ENCODE measurements around the gene ATP1B1. TPM values are rescaled to one million over a fixed set of nuclear protein-coding genes. Genes with fewer than 3 reads are reported as not detected.

ATP1B1 gene
- total and polyA plus RNA-seq, 2 of the 13 experiments (the other 11 are each of a cell fraction or from before 2014, with no cell fraction given) = 134 to 135 TPM

DNA sequence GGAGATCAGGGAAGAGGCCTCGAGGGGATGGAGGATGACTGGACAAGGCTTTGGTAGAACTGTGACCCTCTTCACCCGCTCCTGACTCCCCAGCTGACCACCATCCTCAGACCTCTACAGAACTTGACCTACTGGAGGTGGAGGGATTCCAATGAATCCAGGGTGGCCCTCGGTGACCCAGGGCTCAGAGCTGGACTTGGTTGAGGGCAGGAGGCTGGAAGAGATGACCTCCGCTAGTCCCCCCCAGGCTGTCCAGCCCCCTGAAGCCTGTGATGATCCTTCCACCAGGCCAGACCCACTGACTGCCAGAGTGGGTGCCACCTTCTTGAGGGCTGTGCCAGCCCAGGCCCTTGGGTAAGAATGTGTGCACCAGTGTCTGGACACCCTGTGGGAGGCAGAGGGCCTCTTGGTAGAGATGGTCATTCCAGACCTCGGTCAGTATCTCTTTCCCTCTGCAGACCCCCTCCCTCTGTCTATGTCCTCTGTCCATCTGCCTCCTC, 44.9 kb downstream of the ATP1B1 start:
- no peak overlapping the region for H3K4me2 ChIP-seq (ENCODE audit: low read depth, low read length)
- H4K20me1 ChIP-seq (ENCODE audit: insufficient read depth, low read length) = no peaks in the 10 kb centered on the region
- H2AFZ ChIP-seq (ENCODE audit: low read length) = no peak overlapping the region
- WGBS (ENCODE audit: low lambda C conversion rate) = 100% methylated on average over 3 of the region's 5 CpGs
- H3K36me3 ChIP-seq (replicated peaks in 1 of 2; ENCODE audit: control insufficient read depth in 1 of 2, insufficient read depth in 2 of 2, low read length in 2 of 2) = no peaks in the 10 kb centered on the region
- H3K27ac ChIP-seq (ENCODE audit: extremely low read length, insufficient read depth, low read length) = no peak overlapping the region
- ATAC-seq = no peak
- no TSS peak for BruUV-seq (replicated peaks)
- ChIA-PET CTCF (ENCODE audit: low intra/inter-chr PET ratio, low total read pairs) (no interaction called here), POLR2A (interaction anchor here (2.0 kb wide), 1 partner anchor 46 kb away, joined by 8 read pairs; no protein-coding TSS in a partner anchor)
- no peak overlapping the region for H3K9ac ChIP-seq (ENCODE audit: insufficient read depth, low read depth, low read length)
- H3K9me3 ChIP-seq (ENCODE audit: low read length) = no peaks in the 10 kb centered on the region
- H3K4me3 ChIP-seq (replicated peaks in 1 of 3; ENCODE audit: insufficient read depth in 1 of 3, low read depth in 2 of 3, low read length in 3 of 3) = no peak overlapping the region
- no peak for DNase-seq (ENCODE audit: low spot score)
- H3K27me3 ChIP-seq (ENCODE audit: control insufficient read depth in 1 of 2, insufficient read depth in 2 of 2, low read length in 2 of 2) = no peaks in the 10 kb centered on the region
- in situ Hi-C loops (cut with HindIII; ENCODE audit: extremely low pct_ligation_motif_present, low pct_unique_long_range_greater_than_20kb) = no loop called here
- peaks cover 49% of the 10 kb centered on the region for H3K4me1 ChIP-seq (ENCODE audit: insufficient read depth, low read length)
- no peaks in the 10 kb centered on the region for H3K79me2 ChIP-seq (ENCODE audit: insufficient read depth, low read length)
- intact Hi-C loops (cut with micrococcal nuclease; ENCODE audit: unreplicated experiment) = no loop called here
- TF ChIP-seq ZNF792 (CRISPR knock-in tag; IDR thresholded peaks at IDR 0.05) (no peak), CBFB (CRISPR knock-in tag; IDR thresholded peaks at IDR 0.05) (no peak)
- no peak for FAIRE-seq

DNA sequence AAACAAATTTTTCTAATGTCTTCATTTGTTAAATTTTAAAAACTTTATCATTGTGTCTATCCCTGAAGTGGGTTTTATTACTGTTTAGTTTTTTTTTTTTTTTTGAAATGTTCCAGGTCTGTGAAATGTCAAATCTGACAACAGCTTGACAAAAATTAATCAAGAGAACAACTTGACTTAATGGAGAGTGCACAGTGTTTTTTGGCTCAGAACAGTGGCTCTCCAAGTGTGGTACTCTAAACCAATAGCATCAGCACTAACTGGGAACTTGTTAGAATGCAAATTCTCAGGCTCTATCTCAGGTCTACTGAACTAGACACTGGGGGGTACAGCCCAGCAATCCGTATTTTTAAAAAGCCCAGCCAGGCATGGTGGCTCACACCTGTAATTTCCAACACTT, 49.2 kb downstream of the ATP1B1 start:
- peaks cover 9% of the 10 kb centered on the region for H3K4me1 ChIP-seq (ENCODE audit: insufficient read depth, low read length)
- DNase-seq (ENCODE audit: low spot score) (no peak), ATAC-seq (no peak), FAIRE-seq (no peak)
- no peaks in the 10 kb centered on the region for H4K20me1 ChIP-seq (ENCODE audit: insufficient read depth, low read length)
- H3K27me3 ChIP-seq (ENCODE audit: control insufficient read depth in 1 of 2, insufficient read depth in 2 of 2, low read length in 2 of 2) = no peaks in the 10 kb centered on the region
- H3K4me2 ChIP-seq (ENCODE audit: low read depth, low read length) = no peak overlapping the region
- H2AFZ ChIP-seq (ENCODE audit: low read length) = no peak overlapping the region
- no peaks in the 10 kb centered on the region for H3K36me3 ChIP-seq (replicated peaks in 1 of 2; ENCODE audit: control insufficient read depth in 1 of 2, insufficient read depth in 2 of 2, low read length in 2 of 2)
- H3K9me3 ChIP-seq (ENCODE audit: low read length) = no peaks in the 10 kb centered on the region
- H3K9ac ChIP-seq (ENCODE audit: insufficient read depth, low read depth, low read length) = no peak overlapping the region
- intact Hi-C loops (cut with micrococcal nuclease; ENCODE audit: unreplicated experiment) (no loop called here), in situ Hi-C loops (cut with HindIII; ENCODE audit: extremely low pct_ligation_motif_present, low pct_unique_long_range_greater_than_20kb) (no loop called here)
- BruUV-seq (replicated peaks) = no TSS peak
- H3K4me3 ChIP-seq (replicated peaks in 1 of 3; ENCODE audit: insufficient read depth in 1 of 3, low read depth in 2 of 3, low read length in 3 of 3) = no peak overlapping the region
- CTCF ChIA-PET (ENCODE audit: low intra/inter-chr PET ratio, low total read pairs) = no interaction called here
- POLR2A ChIA-PET = no interaction called here
- H3K79me2 ChIP-seq (ENCODE audit: insufficient read depth, low read length) = no peaks in the 10 kb centered on the region
- 80% methylated on average over 1 of the region's 1 CpG for WGBS (ENCODE audit: low lambda C conversion rate)
- H3K27ac ChIP-seq (ENCODE audit: extremely low read length, insufficient read depth, low read length) = no peak overlapping the region
- TF ChIP-seq CHCHD3 (CRISPR knock-in tag; IDR thresholded peaks at IDR 0.05) (no peak), TOE1 (CRISPR knock-in tag; IDR thresholded peaks at IDR 0.05) (no peak), TCF12 (IDR thresholded peaks at IDR 0.05) (no peak), TCF12 (CRISPR knock-in tag; IDR thresholded peaks at IDR 0.05) (no peak), SMAD9 (CRISPR knock-in tag; IDR thresholded peaks at IDR 0.05) (no peak), ZNF891 (CRISPR knock-in tag; IDR thresholded peaks at IDR 0.05) (no peak), KLF16 (CRISPR knock-in tag; IDR thresholded peaks at IDR 0.05) (no peak), ZNF883 (CRISPR knock-in tag; IDR thresholded peaks at IDR 0.05; ENCODE audit: not compliant biosample characterization) (no peak), PCBP2 (optimal IDR thresholded peaks at IDR 0.05; ENCODE audit: low read depth, low read length, poor library complexity, severe bottlenecking) (no peak), TEAD3 (CRISPR knock-in tag; optimal IDR thresholded peaks at IDR 0.05; ENCODE audit: borderline replicate concordance) (no peak), HNF4G (IDR thresholded peaks at IDR 0.05; ENCODE audit: borderline replicate concordance, low read depth, low read length) (no peak), HNF4G (CRISPR knock-in tag; IDR thresholded peaks at IDR 0.05; ENCODE audit: borderline replicate concordance, low read depth) (no peak), SP2 (CRISPR knock-in tag; IDR thresholded peaks at IDR 0.05) (no peak)
- TF ChIP-seq, protein P1, sequence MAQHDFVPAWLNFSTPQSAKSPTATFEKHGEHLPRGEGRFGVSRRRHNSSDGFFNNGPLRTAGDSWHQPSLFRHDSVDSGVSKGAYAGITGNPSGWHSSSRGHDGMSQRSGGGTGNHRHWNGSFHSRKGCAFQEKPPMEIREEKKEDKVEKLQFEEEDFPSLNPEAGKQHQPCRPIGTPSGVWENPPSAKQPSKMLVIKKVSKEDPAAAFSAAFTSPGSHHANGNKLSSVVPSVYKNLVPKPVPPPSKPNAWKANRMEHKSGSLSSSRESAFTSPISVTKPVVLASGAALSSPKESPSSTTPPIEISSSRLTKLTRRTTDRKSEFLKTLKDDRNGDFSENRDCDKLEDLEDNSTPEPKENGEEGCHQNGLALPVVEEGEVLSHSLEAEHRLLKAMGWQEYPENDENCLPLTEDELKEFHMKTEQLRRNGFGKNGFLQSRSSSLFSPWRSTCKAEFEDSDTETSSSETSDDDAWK (CRISPR knock-in tag; IDR thresholded peaks at IDR 0.05) = no peak
- TF ChIP-seq, protein P2, sequence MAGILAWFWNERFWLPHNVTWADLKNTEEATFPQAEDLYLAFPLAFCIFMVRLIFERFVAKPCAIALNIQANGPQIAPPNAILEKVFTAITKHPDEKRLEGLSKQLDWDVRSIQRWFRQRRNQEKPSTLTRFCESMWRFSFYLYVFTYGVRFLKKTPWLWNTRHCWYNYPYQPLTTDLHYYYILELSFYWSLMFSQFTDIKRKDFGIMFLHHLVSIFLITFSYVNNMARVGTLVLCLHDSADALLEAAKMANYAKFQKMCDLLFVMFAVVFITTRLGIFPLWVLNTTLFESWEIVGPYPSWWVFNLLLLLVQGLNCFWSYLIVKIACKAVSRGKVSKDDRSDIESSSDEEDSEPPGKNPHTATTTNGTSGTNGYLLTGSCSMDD (CRISPR knock-in tag; IDR thresholded peaks at IDR 0.05) = no peak
- TF ChIP-seq, protein P3, sequence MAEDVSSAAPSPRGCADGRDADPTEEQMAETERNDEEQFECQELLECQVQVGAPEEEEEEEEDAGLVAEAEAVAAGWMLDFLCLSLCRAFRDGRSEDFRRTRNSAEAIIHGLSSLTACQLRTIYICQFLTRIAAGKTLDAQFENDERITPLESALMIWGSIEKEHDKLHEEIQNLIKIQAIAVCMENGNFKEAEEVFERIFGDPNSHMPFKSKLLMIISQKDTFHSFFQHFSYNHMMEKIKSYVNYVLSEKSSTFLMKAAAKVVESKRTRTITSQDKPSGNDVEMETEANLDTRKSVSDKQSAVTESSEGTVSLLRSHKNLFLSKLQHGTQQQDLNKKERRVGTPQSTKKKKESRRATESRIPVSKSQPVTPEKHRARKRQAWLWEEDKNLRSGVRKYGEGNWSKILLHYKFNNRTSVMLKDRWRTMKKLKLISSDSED (CRISPR knock-in tag; IDR thresholded peaks at IDR 0.05) = no peak
